Breast epithelium (tissue), 4 donors: Measurements from ENCODE around the gene PPP1R36. TPM values are rescaled to one million over a fixed set of nuclear protein-coding genes. Genes with fewer than 3 reads are reported as not detected.

ENCODE experiments used
- DNase-seq, 2 donors: peaks; one replicate each; pipeline ENCODE4 v3.0.0-alpha.2; 2019; ENCODE audit warnings: low spot score in 2 of 2
- H3K27ac ChIP-seq, 2 donors: fragments of 200-600 bp; sonication (generic) in 1 of 2; one replicate each; pipeline ENCODE4 v1.5.1; 2016 to 2019; ENCODE audit warnings: mild to moderate bottlenecking in 1 of 2
- H3K27me3 ChIP-seq, 2 donors: fragments of 200-600 bp; sonication (generic) in 1 of 2; one replicate each; pipeline versions ENCODE4 v1.5.1 to v1.6.0; 2017 to 2019; ENCODE audit warnings: control low read depth in 1 of 2, mild to moderate bottlenecking in 1 of 2
- H3K36me3 ChIP-seq: fragments of 200-600 bp; one replicate; pipeline ENCODE4 v1.5.1; 2019
- H3K4me1 ChIP-seq, 2 donors: fragments of 200-600 bp; sonication (generic); one replicate each; pipeline ENCODE4 v1.5.1; 2016 to 2019; ENCODE audit warnings: control low read depth in 1 of 2
- H3K4me3 ChIP-seq, 3 donors: fragments of 200-600 bp; sonication (generic); 1 replicate in 2 of 3; 2 replicates in 1 of 3; pipeline ENCODE4 v1.5.1; 2016 to 2019; ENCODE audit warnings: mild to moderate bottlenecking in 3 of 3, moderate library complexity in 2 of 3
- H3K9me3 ChIP-seq, 2 donors: fragments of 200-600 bp; sonication (generic) in 1 of 2; one replicate each; pipeline ENCODE4 v1.5.1; 2016 to 2019; ENCODE audit warnings: control low read depth in 1 of 2
- POLR2A ChIP-seq: fragments of 450-650 bp; IDR thresholded peaks from one replicate; pipeline ENCODE4 v1.6.1; 2016; ENCODE audit warnings: antibody characterized with exemption, mild to moderate bottlenecking, moderate library complexity
- POLR2AphosphoS5 ChIP-seq, 3 donors: sonication (generic); formaldehyde crosslinking; IDR thresholded peaks; one replicate each; pipeline ENCODE4 v1.6.1; 2017; ENCODE audit warnings: antibody characterized with exemption in 3 of 3
- intact Hi-C: fragments of 100-400 bp; cut with DNase I; formaldehyde crosslinking; loops from one replicate; pipeline ENCODE4 v1.15.1; 2023; ENCODE audit warnings: low total_unique reads
- total RNA-seq, 3 donors: library from RNA; depleted of rRNA; stranded (reverse); fragments of >200 nt; gene quantifications; one replicate each; pipeline ENCODE4 v1.1.0, GENCODE V29; 2016
- TF ChIP-seq, protein P1 (sequence below), 3 donors: fragments of 450-650 bp; IDR thresholded peaks; one replicate each; pipeline ENCODE4 v1.5.1; 2016 to 2017; ENCODE audit warnings: antibody characterized with exemption in 3 of 3, mild to moderate bottlenecking in 3 of 3, moderate library complexity in 3 of 3

Gene PPP1R36
- total RNA-seq, 3 donors from 2014 or later, result 2.3 to 6.4 (median 3.4) TPM

DNA sequence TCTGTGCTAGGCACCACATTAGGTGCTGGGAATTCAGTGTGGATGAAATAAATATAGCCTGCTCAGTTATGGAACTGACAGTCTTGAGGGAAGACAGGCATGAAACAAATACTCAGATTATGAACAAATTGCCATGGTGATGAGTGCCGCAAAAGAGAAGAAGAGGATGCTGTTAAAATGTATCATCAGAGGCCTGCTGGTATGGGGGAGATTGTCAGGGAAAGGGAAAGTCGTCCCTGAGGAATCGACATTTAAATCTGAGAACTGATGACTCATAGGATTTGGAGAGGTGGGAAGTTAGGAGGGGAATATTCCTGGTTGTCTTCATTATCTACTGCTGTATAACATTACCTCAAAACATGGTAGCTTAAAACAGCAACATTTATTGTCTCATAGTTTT is 42.0 kb downstream of the PPP1R36 start:
- intact Hi-C loops, result no loop called here
- no peak for TF ChIP-seq POLR2AphosphoS5 (IDR thresholded peaks at IDR 0.05)
- no peak for TF ChIP-seq POLR2A
- TF ChIP-seq, protein P1, sequence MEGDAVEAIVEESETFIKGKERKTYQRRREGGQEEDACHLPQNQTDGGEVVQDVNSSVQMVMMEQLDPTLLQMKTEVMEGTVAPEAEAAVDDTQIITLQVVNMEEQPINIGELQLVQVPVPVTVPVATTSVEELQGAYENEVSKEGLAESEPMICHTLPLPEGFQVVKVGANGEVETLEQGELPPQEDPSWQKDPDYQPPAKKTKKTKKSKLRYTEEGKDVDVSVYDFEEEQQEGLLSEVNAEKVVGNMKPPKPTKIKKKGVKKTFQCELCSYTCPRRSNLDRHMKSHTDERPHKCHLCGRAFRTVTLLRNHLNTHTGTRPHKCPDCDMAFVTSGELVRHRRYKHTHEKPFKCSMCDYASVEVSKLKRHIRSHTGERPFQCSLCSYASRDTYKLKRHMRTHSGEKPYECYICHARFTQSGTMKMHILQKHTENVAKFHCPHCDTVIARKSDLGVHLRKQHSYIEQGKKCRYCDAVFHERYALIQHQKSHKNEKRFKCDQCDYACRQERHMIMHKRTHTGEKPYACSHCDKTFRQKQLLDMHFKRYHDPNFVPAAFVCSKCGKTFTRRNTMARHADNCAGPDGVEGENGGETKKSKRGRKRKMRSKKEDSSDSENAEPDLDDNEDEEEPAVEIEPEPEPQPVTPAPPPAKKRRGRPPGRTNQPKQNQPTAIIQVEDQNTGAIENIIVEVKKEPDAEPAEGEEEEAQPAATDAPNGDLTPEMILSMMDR (IDR thresholded peaks at IDR 0.05), result no peak

DNA sequence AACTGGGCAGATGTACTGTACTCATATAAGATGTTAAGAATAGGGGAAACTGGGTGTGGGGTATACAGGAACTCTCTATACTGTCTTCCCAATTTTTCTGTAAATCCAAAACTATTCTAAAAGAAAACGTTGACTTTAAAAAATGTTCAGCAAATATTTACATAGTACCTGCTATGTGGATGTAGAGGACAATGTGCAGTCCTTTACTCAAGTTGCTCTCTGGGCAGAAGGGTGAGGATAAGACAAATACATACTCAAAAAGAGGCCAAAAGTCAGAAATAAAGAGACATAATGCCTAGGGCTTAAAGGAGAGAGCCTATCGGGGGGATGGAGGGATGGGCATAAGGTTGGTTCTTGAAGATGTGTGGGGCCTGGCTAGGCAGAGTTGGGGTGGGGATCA is 44.7 kb downstream of the PPP1R36 start:
- no peak overlapping the region for H3K4me3 ChIP-seq
- H3K36me3 ChIP-seq, result no peaks in the 10 kb centered on the region
- no peak overlapping the region for H3K27ac ChIP-seq
- no peaks in the 10 kb centered on the region for H3K9me3 ChIP-seq
- no peak for DNase-seq
- no peaks in the 10 kb centered on the region for H3K27me3 ChIP-seq
- no peaks in the 10 kb centered on the region for H3K4me1 ChIP-seq
- intact Hi-C loops, result no loop called here
- TF ChIP-seq, protein P1 (IDR thresholded peaks at IDR 0.05), result no peak
- TF ChIP-seq POLR2AphosphoS5 (IDR thresholded peaks at IDR 0.05), result no peak
- TF ChIP-seq POLR2A, result no peak

More for the DNA sequence above, 42.0 kb downstream of the PPP1R36 start:
- no peaks in the 10 kb centered on the region for H3K4me1 ChIP-seq
- H3K27ac ChIP-seq, result no peak overlapping the region
- no peaks in the 10 kb centered on the region for H3K36me3 ChIP-seq
- no peaks in the 10 kb centered on the region for H3K9me3 ChIP-seq
- H3K27me3 ChIP-seq, result no peaks in the 10 kb centered on the region
- no peak for DNase-seq
- no peak overlapping the region for H3K4me3 ChIP-seq

DNA sequence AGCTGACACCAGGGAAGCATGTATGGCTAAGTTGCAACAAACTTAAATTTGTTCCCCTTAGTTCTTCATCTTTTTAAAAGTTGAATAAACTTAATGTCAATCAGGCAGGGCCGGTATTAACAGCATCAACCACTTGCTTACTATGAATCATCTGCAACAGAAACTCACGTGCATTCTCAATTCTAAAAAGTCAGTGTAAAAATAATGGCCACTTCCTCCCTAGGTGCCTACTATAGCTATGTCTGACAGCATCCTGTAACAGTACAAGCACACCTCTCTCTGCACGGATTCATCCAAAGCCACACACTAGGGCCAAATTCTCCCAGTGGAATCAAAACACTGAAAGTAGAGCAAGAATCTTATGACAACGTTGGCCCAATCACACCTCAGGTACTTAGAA is 48.6 kb downstream of the PPP1R36 start:
- Histone ChIP-seq H3K36me3 (no peaks in the 10 kb centered on the region), H3K27ac (no peak overlapping the region), H3K27me3 (no peaks in the 10 kb centered on the region), H3K4me3 (no peak overlapping the region), H3K4me1 (no peaks in the 10 kb centered on the region), H3K9me3 (no peaks in the 10 kb centered on the region)
- intact Hi-C loops, result no loop called here
- no peak for DNase-seq
- no peak for TF ChIP-seq POLR2AphosphoS5 (IDR thresholded peaks at IDR 0.05)
- no peak for TF ChIP-seq POLR2A
- TF ChIP-seq, protein P1 (IDR thresholded peaks at IDR 0.05), result no peak

DNA sequence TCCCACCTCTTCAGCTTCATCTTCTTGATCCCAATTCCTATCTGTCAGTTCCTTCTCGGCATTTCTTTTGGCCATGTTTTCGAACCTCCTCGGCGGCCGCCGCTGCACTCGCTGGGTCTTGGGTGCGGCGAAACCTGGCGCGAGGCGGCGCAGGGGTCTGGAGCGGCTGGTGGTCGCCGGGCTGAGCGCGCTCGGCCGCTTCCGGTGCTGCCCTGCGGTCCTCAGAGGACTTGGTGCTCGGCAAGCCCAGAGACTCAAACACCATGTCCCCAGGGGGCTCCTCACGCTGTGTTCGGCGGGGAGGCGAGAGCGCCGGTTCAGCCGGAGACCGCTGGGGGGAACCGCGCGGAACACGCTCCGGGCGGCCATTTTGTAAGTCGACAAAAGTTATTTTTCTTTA is 51.8 kb downstream of the PPP1R36 start:
- no peaks in the 10 kb centered on the region for H3K9me3 ChIP-seq
- TF ChIP-seq POLR2AphosphoS5 (IDR thresholded peaks at IDR 0.05) (no peak), POLR2A (no peak)
- TF ChIP-seq, protein P1 (IDR thresholded peaks at IDR 0.05), result no peak
- no peaks in the 10 kb centered on the region for H3K4me1 ChIP-seq
- intact Hi-C loops, result no loop called here
- H3K36me3 ChIP-seq, result no peaks in the 10 kb centered on the region
- no peak for DNase-seq
- H3K27me3 ChIP-seq, result no peaks in the 10 kb centered on the region
- no peak overlapping the region for H3K27ac ChIP-seq
- H3K4me3 ChIP-seq, result peak overlapping the region in 1 of 3 donors; percentile 41

DNA sequence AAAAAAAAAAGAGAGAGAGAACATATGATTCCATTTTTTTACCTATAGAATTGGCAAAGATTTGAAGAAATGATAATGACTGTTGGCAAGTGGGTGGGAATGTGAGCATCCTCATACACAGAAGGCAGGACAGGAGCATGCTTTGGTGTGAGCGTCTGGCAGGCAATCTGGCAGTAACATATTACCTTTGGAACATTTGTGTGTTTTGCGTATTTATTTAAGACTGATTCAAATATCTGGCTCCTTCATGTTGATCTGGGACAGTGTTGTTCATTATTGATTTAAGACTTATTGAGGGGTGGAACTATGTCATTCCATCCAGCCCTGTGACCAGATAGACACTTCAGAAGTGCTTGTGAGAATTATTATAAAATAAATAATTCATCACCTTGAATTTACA is 53.1 kb downstream of the PPP1R36 start:
- Histone ChIP-seq H3K27me3 (no peaks in the 10 kb centered on the region), H3K27ac (no peak overlapping the region), H3K36me3 (no peaks in the 10 kb centered on the region), H3K4me1 (no peaks in the 10 kb centered on the region), H3K9me3 (no peaks in the 10 kb centered on the region), H3K4me3 (no peak overlapping the region)
- TF ChIP-seq POLR2AphosphoS5 (IDR thresholded peaks at IDR 0.05), result no peak
- TF ChIP-seq, protein P1 (IDR thresholded peaks at IDR 0.05), result no peak
- no peak for TF ChIP-seq POLR2A
- no peak for DNase-seq
- intact Hi-C loops, result no loop called here
